TTC549 (cell line): ENCODE results near the gene SHMT2.
"Not testable (repeated sequence)": the region's sequence is repeated elsewhere in the genome, so short reads cannot be mapped to it uniquely, and the experiment has no call there.

Experiments
- FAIRE-seq: peaks from 2 replicates; lab custom pipeline; 2012; peaks lifted over from hg19 to GRCh38; lab: Jason Lieb, UNC

SHMT2 gene

DNA sequence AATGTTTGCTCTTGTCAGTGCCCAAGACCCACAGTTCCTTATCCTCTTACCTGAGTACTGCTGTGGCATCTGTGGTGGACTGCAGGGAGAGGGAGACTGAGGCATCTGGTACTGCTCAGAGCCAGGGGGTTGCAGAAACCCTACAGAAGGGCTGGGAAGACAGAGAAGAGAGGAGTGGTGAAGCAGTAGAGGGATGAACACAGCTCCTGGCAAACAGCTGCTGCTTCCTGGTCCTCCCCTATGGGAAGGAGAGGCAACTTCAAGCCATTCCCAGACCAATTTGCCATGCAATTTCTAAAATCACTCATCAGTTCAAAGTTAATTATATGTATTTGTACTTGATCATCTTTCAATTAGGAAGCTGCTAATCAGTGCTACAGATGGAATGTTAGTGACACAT, 37.2 kb downstream of the SHMT2 start:
- FAIRE-seq, result no peak

DNA sequence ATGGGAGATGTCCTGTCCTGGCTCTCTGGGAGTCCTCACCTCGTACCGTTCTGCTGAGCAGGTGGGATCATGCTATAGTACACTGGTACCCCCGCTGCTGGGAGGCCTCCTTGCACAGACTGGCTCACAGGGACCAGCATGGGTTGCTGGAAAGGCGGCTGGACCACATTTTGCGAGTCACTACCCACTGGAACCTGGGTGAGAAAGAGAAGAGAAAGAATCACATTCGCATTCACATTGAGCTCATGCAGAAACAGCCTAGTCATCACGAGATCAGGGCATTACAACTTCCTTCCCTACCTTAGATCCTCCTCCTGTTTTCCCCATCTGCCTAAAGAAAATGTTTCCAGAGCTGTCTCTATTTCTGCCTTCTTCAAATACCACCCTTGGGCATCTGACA, 38.8 kb downstream of the SHMT2 start:
- FAIRE-seq, result no peak

DNA sequence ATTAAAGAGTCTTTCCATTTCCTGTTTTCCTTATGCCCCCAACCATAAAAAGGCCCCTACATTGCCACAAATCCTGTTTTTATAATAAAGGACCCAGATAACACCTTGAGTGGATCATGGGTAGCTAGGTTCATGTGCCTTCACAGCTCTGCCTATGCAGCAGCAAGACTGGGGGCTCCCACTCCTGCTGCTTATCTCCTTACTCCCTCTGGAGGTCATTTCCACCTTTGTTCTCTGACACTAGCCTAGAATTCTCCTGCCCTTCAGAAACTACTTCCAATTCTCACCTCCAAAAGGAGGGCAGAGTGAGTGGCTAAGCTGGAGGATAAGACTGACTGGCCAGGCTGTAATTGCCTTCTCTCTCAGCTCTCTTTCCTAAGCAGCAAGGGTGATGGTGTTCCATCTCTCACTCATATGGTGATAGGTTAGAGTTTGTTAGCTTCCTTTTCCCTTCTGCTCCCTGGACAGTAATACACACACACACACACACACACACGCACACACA, 41.5 kb downstream of the SHMT2 start:
- no peak for FAIRE-seq

DNA sequence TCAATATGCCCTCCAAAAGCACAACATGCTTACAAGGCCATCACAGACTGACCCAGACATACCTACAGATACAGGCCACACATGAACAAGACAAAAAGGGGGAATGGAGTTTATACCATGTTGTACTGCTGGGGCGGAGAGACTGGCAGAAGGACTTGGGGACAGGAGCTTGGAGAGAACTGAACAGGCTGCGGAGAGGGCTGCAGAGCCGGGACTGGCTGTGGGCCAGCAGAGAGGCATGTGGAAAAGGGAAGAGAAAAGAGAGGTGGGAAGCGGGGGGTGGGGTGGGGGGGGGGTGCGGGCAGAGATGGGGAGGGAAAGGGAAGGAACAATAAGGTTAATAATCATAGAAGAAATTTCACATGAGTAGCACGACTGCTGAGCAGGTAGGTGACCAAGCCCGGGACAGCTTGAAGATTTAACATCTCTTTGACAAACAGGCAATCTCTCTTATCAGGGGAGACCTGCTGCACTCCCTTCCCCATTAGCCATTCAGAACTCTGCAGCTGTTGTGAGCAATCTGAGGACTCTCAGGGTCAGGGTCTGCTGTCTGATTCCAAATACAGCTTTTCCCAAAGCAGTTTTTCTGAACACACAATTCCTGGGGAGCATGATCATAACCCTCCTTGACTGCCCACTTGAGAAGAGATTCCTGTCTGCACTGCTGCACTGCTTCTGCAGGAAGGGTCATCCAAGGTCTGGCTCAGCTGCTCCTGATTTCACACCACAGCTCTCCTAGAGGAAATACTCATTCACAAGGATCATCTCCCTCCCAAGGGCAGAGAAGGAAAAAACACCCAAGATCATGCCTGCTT, 43.0 kb downstream of the SHMT2 start:
- no peak for FAIRE-seq

DNA sequence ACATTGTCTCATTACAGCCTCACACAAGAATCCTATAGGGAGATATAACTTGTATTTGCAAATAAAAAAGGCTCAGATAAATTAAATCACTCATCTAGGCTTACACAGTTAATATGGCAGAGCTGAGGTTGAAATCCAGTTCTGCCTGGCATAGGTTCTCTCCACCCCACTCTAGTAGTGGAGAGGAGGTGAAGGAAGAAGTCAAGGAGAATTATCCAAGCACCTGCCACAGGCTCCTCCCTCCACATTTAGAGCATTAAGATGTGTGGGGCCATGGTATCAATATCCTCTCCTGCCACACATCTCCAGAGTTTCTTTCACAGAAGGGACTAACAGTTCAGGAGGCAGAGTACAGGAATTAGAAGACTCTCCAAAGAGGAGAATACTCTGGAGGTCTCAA, 44.0 kb downstream of the SHMT2 start:
- no peak for FAIRE-seq

DNA sequence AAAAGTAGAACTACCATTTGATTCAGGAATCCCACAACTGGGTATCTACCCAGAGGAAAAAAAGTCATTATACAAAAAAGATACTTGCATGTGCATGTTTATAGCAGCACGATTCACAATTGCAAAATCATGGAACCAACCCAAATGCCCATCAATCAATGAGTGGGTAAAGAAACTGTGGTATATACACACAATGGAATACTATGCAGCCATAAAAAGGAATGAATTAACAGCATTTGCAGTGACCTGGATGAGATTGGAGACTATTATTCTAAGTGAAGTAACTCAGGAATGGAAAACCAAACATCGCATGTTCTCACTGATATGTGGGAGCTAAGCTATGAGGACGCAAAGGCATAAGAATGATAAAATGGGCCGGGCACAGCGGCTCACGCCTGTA, 46.7 kb downstream of the SHMT2 start:
- FAIRE-seq, result not testable (repeated sequence)

DNA sequence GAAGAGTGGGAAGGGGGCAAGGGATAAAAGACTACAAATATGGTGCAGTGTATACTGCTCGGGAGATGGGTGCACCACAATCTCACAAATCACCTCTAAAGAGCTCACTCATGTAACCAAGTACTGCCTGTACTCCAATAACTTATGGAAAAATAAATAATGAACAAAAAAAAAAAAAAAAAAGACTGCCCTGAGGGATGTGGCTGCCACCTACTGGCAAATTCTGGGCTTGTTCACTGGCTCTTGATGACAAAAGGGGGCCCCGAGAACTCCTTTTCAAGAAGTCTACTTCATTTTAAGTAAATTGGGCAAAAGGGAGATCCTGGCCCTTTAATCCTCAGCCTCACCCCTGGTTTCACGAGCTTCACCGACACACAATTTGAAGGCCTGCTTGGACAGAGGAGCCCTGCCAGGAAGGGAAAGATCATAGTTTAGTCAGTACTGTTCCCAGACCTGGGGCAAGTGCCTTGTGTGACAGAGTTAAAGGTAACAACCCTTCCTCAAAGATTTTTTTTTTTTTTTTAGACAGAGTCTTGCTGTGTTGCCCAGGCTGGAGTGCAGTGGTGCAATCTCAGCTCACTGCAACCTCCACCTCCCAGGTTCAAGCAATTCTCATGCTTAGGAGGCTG, 47.5 kb downstream of the SHMT2 start:
- no peak for FAIRE-seq

DNA sequence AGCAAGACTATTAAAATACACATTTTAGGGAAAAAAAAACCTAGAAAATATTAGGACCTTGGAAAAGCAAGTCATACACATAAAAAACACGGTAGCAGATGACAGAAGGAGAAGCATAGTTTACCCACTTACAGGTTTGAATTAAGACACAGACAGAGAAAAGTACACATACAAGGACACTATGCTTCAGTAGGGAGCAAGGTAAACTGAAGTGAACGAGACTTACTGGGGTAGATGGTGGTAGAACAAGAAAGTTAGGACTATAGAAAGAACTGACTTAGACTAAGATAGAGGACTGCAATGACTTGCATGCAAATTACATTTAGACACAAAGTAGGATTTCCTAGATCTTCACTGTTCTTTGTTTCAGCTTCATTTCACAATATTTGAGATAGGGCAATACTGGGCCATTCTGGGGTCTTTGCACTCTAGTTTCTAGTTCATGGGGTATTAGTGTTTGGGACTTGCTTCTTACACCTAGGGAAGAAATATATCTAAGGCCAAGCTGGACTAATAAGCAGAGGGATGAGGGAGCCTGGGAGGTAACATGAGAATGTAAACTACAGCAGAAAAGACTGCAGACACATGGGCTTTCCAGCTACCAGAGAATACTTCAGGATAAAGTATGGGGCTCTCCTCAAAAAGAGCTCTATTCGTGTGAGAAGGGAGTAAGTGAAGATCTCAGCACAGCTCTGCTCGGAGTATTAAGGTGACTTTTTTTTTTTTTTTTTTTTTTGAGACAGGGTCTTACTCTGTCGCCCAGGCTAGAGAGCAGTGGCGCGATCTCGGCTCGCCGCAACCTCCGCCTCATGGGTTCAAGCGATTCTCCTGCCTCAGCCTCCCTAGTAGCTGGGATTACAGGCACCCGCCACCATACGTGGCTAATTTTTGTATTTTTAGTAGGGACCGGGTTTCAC, 49.2 kb downstream of the SHMT2 start:
- no peak for FAIRE-seq

DNA sequence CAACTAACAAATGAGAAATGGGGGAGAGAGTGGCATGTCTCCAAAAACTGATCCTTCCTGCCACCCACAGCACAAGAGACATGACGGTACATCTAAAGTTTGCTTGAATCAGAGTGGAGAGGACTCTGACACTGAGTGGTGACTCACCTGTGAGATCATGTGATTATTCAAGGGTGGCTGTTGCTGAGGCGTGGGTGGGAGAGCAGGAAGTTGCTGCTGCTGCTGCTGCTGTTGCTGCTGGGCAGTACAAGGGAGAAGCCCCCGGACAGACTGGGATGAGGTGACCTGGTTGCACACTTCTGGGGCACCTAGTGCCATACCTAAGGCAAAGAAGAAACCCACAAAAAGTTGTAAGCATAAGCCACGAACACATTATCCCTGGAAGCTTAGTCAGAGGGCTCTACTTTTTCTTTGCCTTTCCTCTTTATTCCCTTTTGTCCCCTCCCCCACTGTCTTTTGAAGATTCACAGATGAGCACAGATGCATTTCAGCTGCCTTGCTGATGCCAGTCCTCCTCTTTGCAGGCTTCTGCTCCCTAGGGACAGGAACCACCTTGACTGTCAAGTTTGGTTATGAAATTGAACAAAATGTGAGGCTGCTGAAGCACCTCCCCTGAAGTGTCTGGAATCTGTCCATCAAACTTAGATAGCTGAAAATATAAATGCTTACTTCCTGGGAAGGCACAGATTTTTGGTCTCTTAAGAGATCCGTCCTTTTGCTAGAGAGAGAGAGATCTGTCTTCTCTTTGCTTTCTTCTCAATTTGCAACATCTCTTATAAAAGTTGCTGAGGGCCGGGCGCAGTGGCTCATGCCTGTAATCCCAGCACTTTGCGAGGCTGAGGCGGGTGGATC, 50.9 kb downstream of the SHMT2 start:
- FAIRE-seq, result no peak

DNA sequence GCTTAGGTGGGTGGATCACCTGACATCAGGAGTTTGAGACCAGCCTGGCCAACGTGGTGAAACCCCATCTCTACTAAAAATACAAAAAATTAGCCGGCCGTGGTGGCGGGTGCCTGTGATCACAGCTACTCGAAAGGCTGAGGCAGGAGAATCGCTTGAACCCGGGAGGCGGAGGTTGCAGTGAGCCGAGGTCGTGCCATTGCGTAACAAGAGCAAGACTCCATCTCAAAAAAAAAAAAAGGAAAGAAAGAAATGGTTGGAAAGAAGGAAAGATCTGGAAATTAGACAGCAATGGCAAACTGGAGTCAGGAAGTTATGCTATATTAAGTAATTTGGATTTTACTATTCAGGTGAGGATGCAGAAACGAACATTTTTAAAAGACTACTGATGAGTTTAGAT, 52.6 kb downstream of the SHMT2 start:
- not testable (repeated sequence) for FAIRE-seq
